OCI-M2 (cell line): ENCODE data around the gene GMDS.

Experiments used
- DNase-seq: peaks from one replicate; lab custom pipeline; 2025; ENCODE audit not compliant: unreplicated experiment; lab: John Stamatoyannopoulos, UW

Gene GMDS

GRCh38 chr6:1786455-1787453 is 458.7 kb downstream of the GMDS start:
- no peak for DNase-seq

- DNase-seq = no peak
Observed at GRCh38 chr6:1784422-1784884, 461.0 kb downstream of the GMDS start.

GRCh38 chr6:1781817-1782184 is 463.6 kb downstream of the GMDS start:
- no peak for DNase-seq

- DNase-seq = no peak
Observed at GRCh38 chr6:1781152-1781816, 464.1 kb downstream of the GMDS start.

GRCh38 chr6:1780251-1780867 is 465.0 kb downstream of the GMDS start:
- DNase-seq = no peak

GRCh38 chr6:1778686-1779235 is 466.6 kb downstream of the GMDS start:
- DNase-seq = no peak

- no peak for DNase-seq
Observed at GRCh38 chr6:1777921-1778685, 467.3 kb downstream of the GMDS start.

- DNase-seq = no peak
Observed at GRCh38 chr6:1775441-1775840, 470.0 kb downstream of the GMDS start.

- no peak for DNase-seq
Observed at GRCh38 chr6:1774226-1774915, 471.0 kb downstream of the GMDS start.

- DNase-seq = no peak
Observed at GRCh38 chr6:1773700-1774099, 471.7 kb downstream of the GMDS start.

- DNase-seq = no peak
Observed at GRCh38 chr6:1770968-1771723, 474.3 kb downstream of the GMDS start.

- no peak for DNase-seq
Observed at GRCh38 chr6:1770435-1770843, 475.0 kb downstream of the GMDS start.

GRCh38 chr6:1767481-1768246 is 477.7 kb downstream of the GMDS start:
- no peak for DNase-seq

- DNase-seq = no peak
Observed at GRCh38 chr6:1766654-1767053, 478.8 kb downstream of the GMDS start.

- DNase-seq = no peak
Observed at GRCh38 chr6:1765160-1765903, 480.1 kb downstream of the GMDS start.

- no peak for DNase-seq
Observed at GRCh38 chr6:1764397-1764987, 480.9 kb downstream of the GMDS start.

GRCh38 chr6:1763404-1763803 is 482.0 kb downstream of the GMDS start:
- DNase-seq = no peak
